ENCODE results near the gene TAPBPL. TPM values are rescaled to one million over a fixed set of nuclear protein-coding genes. Genes with fewer than 3 reads are reported as not detected.

Gene TAPBPL
- total and polyA plus RNA-seq, 2 of the 13 experiments (the other 11 are each of a cell fraction or from before 2014, with no cell fraction given) = 10.0 to 14.5 TPM

DNA sequence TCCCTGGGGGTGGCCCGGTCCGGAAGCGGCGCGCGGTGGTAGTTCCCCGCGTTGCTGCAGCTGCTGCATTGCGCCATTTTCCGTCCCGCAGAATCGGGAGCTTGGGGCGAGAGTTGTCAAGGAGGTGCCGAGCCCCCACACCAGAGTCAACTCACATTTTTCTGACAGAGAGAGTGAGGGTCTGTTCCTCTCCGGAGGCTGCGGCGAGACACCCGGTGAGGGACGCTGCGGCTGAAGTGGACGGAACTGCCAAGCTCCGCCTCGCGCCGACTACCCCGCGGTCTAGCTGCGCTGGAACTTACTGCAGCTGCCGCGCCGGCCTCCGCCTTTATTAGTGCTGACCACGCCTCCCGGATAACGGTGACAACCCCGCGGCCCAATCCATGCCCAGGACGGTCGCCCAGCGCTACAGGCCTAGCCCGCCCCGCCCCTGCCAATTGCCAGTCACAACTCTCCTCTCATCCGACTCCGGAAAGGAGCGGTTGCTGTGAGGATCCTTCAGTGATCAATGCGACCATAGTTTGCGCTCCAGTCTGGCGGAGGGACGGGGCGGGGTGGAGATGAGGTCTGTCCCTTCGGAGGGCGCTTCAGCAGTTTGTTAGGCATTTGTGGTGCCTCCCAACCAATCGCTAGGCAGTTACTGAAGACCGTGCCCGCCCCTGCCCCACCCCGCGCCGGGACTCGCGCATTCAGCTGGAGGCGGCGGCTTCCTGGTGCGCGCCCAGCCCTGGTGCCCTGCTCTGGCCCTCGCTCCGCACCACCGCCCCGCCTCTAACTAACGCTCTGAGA is 18.7 kb downstream of the TAPBPL start, which contains the start of gene VAMP1 (continued):
- TF ChIP-seq, protein P1, sequence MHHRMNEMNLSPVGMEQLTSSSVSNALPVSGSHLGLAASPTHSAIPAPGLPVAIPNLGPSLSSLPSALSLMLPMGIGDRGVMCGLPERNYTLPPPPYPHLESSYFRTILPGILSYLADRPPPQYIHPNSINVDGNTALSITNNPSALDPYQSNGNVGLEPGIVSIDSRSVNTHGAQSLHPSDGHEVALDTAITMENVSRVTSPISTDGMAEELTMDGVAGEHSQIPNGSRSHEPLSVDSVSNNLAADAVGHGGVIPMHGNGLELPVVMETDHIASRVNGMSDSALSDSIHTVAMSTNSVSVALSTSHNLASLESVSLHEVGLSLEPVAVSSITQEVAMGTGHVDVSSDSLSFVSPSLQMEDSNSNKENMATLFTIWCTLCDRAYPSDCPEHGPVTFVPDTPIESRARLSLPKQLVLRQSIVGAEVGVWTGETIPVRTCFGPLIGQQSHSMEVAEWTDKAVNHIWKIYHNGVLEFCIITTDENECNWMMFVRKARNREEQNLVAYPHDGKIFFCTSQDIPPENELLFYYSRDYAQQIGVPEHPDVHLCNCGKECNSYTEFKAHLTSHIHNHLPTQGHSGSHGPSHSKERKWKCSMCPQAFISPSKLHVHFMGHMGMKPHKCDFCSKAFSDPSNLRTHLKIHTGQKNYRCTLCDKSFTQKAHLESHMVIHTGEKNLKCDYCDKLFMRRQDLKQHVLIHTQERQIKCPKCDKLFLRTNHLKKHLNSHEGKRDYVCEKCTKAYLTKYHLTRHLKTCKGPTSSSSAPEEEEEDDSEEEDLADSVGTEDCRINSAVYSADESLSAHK (CRISPR knock-in tag; IDR thresholded peaks at IDR 0.05; ENCODE audit: borderline replicate concordance) = no peak
- TF ChIP-seq ZNF10 (CRISPR knock-in tag; IDR thresholded peaks at IDR 0.05; ENCODE audit: borderline replicate concordance, low read depth) (no peak), ADNP (CRISPR knock-in tag; IDR thresholded peaks at IDR 0.05) (no peak), ZBTB42 (CRISPR knock-in tag; IDR thresholded peaks at IDR 0.05) (no peak), PAF1 (CRISPR knock-in tag; IDR thresholded peaks at IDR 0.05) (0 out of 2 replicates have a peak, but pooled peaks have one; percentile 54), ZFX (CRISPR knock-in tag; IDR thresholded peaks at IDR 0.05; ENCODE audit: low read depth) (peak; percentile 86), NAIF1 (CRISPR knock-in tag; IDR thresholded peaks at IDR 0.05; ENCODE audit: borderline replicate concordance) (peak; percentile 72; the same call in 1 of the 2 replicates), NFE2L1 (CRISPR knock-in tag; IDR thresholded peaks at IDR 0.05; ENCODE audit: borderline replicate concordance) (no peak), ZFP82 (CRISPR knock-in tag; IDR thresholded peaks at IDR 0.05; ENCODE audit: borderline replicate concordance) (peak; percentile 79; the same call in 1 of the 2 replicates), HDAC2 (CRISPR knock-in tag; IDR thresholded peaks at IDR 0.05) (0 out of 2 replicates have a peak, but pooled peaks have one; percentile 58), CBFB (CRISPR knock-in tag; IDR thresholded peaks at IDR 0.05) (peak; percentile 74), SNRNP70 (IDR thresholded peaks at IDR 0.05; ENCODE audit: low read depth, low read length) (no peak), CEBPB (IDR thresholded peaks at IDR 0.05; ENCODE audit: borderline replicate concordance, low read depth, low read length) (peak; percentile 61; the same call in 1 of the 2 replicates), SAP130 (CRISPR knock-in tag; IDR thresholded peaks at IDR 0.05; ENCODE audit: low read depth) (peak; percentile 88), ZNF546 (CRISPR knock-in tag; conservative IDR thresholded peaks at IDR 0.05) (no peak)
- TF ChIP-seq, protein P2, sequence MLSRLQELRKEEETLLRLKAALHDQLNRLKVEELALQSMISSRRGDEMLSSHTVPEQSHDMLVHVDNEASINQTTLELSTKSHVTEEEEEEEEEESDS (CRISPR knock-in tag; IDR thresholded peaks at IDR 0.05; ENCODE audit: borderline replicate concordance) = no peak
- TF ChIP-seq, protein P3, sequence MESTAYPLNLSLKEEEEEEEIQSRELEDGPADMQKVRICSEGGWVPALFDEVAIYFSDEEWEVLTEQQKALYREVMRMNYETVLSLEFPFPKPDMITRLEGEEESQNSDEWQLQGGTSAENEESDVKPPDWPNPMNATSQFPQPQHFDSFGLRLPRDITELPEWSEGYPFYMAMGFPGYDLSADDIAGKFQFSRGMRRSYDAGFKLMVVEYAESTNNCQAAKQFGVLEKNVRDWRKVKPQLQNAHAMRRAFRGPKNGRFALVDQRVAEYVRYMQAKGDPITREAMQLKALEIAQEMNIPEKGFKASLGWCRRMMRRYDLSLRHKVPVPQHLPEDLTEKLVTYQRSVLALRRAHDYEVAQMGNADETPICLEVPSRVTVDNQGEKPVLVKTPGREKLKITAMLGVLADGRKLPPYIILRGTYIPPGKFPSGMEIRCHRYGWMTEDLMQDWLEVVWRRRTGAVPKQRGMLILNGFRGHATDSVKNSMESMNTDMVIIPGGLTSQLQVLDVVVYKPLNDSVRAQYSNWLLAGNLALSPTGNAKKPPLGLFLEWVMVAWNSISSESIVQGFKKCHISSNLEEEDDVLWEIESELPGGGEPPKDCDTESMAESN (CRISPR knock-in tag; conservative IDR thresholded peaks at IDR 0.05) = 0 out of 2 replicates have a peak, but pooled peaks have one; percentile 35
- TF ChIP-seq, protein P4, sequence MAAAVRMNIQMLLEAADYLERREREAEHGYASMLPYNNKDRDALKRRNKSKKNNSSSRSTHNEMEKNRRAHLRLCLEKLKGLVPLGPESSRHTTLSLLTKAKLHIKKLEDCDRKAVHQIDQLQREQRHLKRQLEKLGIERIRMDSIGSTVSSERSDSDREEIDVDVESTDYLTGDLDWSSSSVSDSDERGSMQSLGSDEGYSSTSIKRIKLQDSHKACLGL (CRISPR knock-in tag; IDR thresholded peaks at IDR 0.05) = no peak; the same call in 1 of the 2 replicates
- TF ChIP-seq, protein P5, sequence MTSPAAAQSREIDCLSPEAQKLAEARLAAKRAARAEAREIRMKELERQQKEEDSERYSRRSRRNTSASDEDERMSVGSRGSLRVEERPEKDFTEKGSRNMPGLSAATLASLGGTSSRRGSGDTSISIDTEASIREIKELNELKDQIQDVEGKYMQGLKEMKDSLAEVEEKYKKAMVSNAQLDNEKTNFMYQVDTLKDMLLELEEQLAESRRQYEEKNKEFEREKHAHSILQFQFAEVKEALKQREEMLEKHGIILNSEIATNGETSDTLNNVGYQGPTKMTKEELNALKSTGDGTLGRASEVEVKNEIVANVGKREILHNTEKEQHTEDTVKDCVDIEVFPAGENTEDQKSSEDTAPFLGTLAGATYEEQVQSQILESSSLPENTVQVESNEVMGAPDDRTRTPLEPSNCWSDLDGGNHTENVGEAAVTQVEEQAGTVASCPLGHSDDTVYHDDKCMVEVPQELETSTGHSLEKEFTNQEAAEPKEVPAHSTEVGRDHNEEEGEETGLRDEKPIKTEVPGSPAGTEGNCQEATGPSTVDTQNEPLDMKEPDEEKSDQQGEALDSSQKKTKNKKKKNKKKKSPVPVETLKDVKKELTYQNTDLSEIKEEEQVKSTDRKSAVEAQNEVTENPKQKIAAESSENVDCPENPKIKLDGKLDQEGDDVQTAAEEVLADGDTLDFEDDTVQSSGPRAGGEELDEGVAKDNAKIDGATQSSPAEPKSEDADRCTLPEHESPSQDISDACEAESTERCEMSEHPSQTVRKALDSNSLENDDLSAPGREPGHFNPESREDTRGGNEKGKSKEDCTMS (CRISPR knock-in tag; conservative IDR thresholded peaks at IDR 0.05) = no peak

Measured in HepG2 (cell line).